ENCODE data around the gene MED8.

MED8 gene

GRCh38 chr1:43357251-43357650 is 32.3 kb downstream of the MED8 start:
- no peak for TF ChIP-seq CTCF (conservative IDR thresholded peaks at IDR 0.05; ENCODE audit: control insufficient read depth, insufficient read depth, low read depth, low read length)
- no peak overlapping the region for H3K4me3 ChIP-seq (ENCODE audit: control insufficient read depth, low read depth, low read length)
- DNase-seq (ENCODE audit: low read depth): no peak

DNA sequence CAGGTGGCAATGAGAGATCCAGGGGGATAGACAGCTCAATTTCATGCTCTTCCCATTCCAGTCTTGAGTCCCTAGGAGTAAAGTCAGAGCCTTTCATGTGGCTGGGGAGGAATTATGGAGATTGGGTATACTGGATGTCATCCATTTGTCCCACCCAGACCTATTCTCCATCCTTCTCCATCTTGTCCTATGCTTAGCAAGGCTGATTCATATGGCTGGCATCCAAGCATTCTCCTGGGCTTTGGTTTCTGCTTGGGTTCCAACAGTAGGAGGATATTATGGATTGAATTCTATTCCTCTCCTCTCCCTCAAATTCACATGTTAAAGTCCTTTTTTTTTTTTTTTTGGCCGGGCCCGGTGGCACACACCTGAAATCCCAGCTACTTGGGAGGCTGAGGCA is 34.7 kb downstream of the MED8 start:
- DNase-seq (ENCODE audit: low read depth): peak; percentile 68
- TF ChIP-seq CTCF (conservative IDR thresholded peaks at IDR 0.05; ENCODE audit: control insufficient read depth, insufficient read depth, low read depth, low read length): no peak
- no peak overlapping the region for H3K4me3 ChIP-seq (ENCODE audit: control insufficient read depth, low read depth, low read length)

GRCh38 chr1:43354471-43354870 is 35.1 kb downstream of the MED8 start:
- TF ChIP-seq CTCF (conservative IDR thresholded peaks at IDR 0.05; ENCODE audit: control insufficient read depth, insufficient read depth, low read depth, low read length): no peak
- H3K4me3 ChIP-seq (ENCODE audit: control insufficient read depth, low read depth, low read length): no peak overlapping the region
- DNase-seq (ENCODE audit: low read depth): peak; percentile 60

DNA sequence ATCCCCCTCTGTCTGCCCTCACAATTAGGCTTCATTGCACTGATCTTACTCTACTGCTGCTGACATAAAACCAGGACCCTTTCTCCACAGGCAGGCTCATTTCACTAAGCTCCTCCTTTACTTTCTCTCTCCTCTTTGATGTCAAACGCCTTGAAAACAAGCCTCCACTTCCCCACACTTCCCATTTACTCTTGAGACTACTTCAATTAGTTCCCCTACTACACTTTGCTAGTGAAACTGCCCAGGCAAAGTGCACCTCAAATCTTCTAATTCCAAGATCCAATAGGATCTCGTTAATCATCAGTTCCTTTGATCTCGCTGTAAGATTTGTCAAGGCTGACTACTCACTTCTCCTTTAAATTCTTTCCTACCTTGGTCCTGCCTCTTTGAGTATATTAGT is 36.7 kb downstream of the MED8 start:
- H3K4me3 ChIP-seq (ENCODE audit: control insufficient read depth, low read depth, low read length): no peak overlapping the region
- TF ChIP-seq CTCF (conservative IDR thresholded peaks at IDR 0.05; ENCODE audit: control insufficient read depth, insufficient read depth, low read depth, low read length): no peak
- no peak for DNase-seq (ENCODE audit: low read depth)

- TF ChIP-seq CTCF (conservative IDR thresholded peaks at IDR 0.05; ENCODE audit: control insufficient read depth, insufficient read depth, low read depth, low read length): no peak
Measured at GRCh38 chr1:43352351-43352705, 37.3 kb downstream of the MED8 start.

GRCh38 chr1:43351421-43352350 is 37.9 kb downstream of the MED8 start:
- no peak for TF ChIP-seq CTCF (conservative IDR thresholded peaks at IDR 0.05; ENCODE audit: control insufficient read depth, insufficient read depth, low read depth, low read length)
- DNase-seq (ENCODE audit: low read depth): no peak
- H3K4me3 ChIP-seq (ENCODE audit: control insufficient read depth, low read depth, low read length): no peak overlapping the region

More at GRCh38 chr1:43352351-43352705, 37.3 kb downstream of the MED8 start:
- no peak overlapping the region for H3K4me3 ChIP-seq (ENCODE audit: control insufficient read depth, low read depth, low read length)
- no peak for DNase-seq (ENCODE audit: low read depth)

All from fibroblast of mammary gland (primary cell).